Measurements from ENCODE around the gene HMGA1.

DNA sequence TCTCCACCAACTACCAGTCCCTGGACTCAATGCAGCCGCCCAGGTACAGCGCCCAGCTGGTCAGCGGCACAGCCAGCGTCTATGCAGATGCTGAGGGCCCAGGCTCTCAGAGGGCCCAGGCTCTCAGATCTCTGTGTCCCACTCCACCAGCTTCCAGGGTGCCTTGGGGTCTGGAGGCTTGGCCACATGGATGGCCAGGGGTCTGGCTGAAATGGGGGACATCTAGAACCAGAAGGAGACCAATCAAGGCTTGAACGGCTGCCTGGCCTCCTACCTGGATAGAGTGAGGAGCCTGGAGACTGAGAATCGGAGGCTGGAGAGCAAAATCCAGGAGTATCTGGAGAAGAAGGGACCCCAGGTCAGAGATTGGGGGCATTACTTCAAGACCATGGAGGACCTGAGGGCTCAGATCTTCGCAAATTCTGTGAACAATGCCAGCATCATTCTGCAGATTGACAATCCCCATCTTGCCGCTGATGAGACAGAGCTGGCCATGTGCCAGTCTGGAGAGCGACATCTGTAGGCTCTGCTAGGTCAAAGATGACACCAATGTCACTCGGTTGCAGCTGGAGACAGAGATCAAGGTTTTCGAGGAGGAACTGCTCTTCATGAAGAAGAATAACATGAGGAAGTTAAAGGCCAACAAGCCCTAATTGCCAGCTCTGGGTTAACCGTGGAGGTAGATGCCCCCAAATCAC, 46.7 kb upstream of the HMGA1 start:
- TF ChIP-seq, protein P1, sequence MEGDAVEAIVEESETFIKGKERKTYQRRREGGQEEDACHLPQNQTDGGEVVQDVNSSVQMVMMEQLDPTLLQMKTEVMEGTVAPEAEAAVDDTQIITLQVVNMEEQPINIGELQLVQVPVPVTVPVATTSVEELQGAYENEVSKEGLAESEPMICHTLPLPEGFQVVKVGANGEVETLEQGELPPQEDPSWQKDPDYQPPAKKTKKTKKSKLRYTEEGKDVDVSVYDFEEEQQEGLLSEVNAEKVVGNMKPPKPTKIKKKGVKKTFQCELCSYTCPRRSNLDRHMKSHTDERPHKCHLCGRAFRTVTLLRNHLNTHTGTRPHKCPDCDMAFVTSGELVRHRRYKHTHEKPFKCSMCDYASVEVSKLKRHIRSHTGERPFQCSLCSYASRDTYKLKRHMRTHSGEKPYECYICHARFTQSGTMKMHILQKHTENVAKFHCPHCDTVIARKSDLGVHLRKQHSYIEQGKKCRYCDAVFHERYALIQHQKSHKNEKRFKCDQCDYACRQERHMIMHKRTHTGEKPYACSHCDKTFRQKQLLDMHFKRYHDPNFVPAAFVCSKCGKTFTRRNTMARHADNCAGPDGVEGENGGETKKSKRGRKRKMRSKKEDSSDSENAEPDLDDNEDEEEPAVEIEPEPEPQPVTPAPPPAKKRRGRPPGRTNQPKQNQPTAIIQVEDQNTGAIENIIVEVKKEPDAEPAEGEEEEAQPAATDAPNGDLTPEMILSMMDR (IDR thresholded peaks at IDR 0.05): no peak
- TF ChIP-seq, protein P2, sequence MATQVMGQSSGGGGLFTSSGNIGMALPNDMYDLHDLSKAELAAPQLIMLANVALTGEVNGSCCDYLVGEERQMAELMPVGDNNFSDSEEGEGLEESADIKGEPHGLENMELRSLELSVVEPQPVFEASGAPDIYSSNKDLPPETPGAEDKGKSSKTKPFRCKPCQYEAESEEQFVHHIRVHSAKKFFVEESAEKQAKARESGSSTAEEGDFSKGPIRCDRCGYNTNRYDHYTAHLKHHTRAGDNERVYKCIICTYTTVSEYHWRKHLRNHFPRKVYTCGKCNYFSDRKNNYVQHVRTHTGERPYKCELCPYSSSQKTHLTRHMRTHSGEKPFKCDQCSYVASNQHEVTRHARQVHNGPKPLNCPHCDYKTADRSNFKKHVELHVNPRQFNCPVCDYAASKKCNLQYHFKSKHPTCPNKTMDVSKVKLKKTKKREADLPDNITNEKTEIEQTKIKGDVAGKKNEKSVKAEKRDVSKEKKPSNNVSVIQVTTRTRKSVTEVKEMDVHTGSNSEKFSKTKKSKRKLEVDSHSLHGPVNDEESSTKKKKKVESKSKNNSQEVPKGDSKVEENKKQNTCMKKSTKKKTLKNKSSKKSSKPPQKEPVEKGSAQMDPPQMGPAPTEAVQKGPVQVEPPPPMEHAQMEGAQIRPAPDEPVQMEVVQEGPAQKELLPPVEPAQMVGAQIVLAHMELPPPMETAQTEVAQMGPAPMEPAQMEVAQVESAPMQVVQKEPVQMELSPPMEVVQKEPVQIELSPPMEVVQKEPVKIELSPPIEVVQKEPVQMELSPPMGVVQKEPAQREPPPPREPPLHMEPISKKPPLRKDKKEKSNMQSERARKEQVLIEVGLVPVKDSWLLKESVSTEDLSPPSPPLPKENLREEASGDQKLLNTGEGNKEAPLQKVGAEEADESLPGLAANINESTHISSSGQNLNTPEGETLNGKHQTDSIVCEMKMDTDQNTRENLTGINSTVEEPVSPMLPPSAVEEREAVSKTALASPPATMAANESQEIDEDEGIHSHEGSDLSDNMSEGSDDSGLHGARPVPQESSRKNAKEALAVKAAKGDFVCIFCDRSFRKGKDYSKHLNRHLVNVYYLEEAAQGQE (IDR thresholded peaks at IDR 0.05; ENCODE audit: low read depth, low read length): no peak
- TF ChIP-seq TAF1 (IDR thresholded peaks at IDR 0.05; ENCODE audit: borderline replicate concordance, low read depth, low read length) (no peak), CHD2 (IDR thresholded peaks at IDR 0.05; ENCODE audit: low read length, partially characterized antibody) (no peak), FOXM1 (IDR thresholded peaks at IDR 0.05; ENCODE audit: low read depth) (no peak)
